ENCODE measurements around the gene NTN1.

GRCh38 chr17:9028988-9029570 is 7.8 kb downstream of the NTN1 start:
- TF ChIP-seq POLR2A (IDR thresholded peaks at IDR 0.05) = no peak
- TF ChIP-seq EP300 (IDR thresholded peaks at IDR 0.05) = no peak

Data from ovary (tissue), 1 donor.